HepG2 (cell line): ENCODE measurements around the gene NKAIN2. TPM values are rescaled to one million over a fixed set of nuclear protein-coding genes. Genes with fewer than 3 reads are reported as not detected.

Experiments used
- ATAC-seq: fragments of 200-7000 bp; cut with Tn5 transposase; 3 replicates; pipeline ENCODE4 v1.9.1; 2020; ENCODE audit warnings: mild to moderate bottlenecking, moderate library complexity
- BruUV-seq: library from RNA; stranded (reverse); fragments of 400-500 nt; replicated peaks from 2 replicates; lab custom pipeline; 2021; lab: Mats Ljungman, UMichigan
- CTCF ChIA-PET: fragments of 300-600 bp; formaldehyde crosslinking; extraction: SDS; loops from one replicate; lab custom pipeline; 2021; ENCODE audit warnings: low total read pairs, inconsistent platforms, low intra/inter-chr PET ratio; lab: Yijun Ruan, JAX
- POLR2A ChIA-PET: fragments of 350-600 bp; sonication (Branson Sonifier 250); formaldehyde crosslinking; loops from one replicate; lab custom pipeline; 2020; ENCODE audit warnings: antibody characterized with exemption, inconsistent platforms; lab: Yijun Ruan, JAX
- DNase-seq: peaks from one replicate; pipeline ENCODE4 v3.0.0-alpha.2; 2015; ENCODE audit warnings: low spot score
- FAIRE-seq: peaks from 3 replicates; lab custom pipeline; 2011; peaks lifted over from hg19 to GRCh38; lab: Jason Lieb, UNC
- H2AFZ ChIP-seq: one replicate; pipeline ENCODE4 v1.6.1; 2011; ENCODE audit warnings: low read length, inconsistent platforms
- H3K27ac ChIP-seq: fragments of 300-600 bp; 3 replicates; pipeline ENCODE4 v1.8.0; 2011; ENCODE audit warnings: mixed run types, mild to moderate bottlenecking, mixed read lengths, low read length, inconsistent platforms; ENCODE audit not compliant: insufficient read depth; ENCODE audit errors: extremely low read length
- H3K27me3 ChIP-seq, 2 experiments: fragments of 200-600 bp in 1 of 2; 2 replicates in 1 of 2; 3 replicates in 1 of 2; pipeline versions ENCODE4 v1.6.0 to v1.8.0; 2011; ENCODE audit warnings: low read length in 2 of 2, mild to moderate bottlenecking in 2 of 2, moderate library complexity in 2 of 2, inconsistent platforms in 1 of 2; ENCODE audit not compliant: insufficient read depth in 2 of 2, control insufficient read depth in 1 of 2
- H3K36me3 ChIP-seq, 2 experiments: fragments of 200-600 bp in 1 of 2; replicated peaks in 1 of 2; 2 replicates in 1 of 2; 3 replicates in 1 of 2; pipeline versions ENCODE4 v1.5.1 to v1.8.0; 2011; ENCODE audit warnings: low read length in 2 of 2, inconsistent platforms in 1 of 2; ENCODE audit not compliant: insufficient read depth in 2 of 2, control insufficient read depth in 1 of 2
- H3K4me1 ChIP-seq: 2 replicates; pipeline ENCODE4 v1.5.1; 2012; ENCODE audit warnings: low read length, inconsistent platforms; ENCODE audit not compliant: insufficient read depth
- H3K4me2 ChIP-seq: 2 replicates; pipeline ENCODE4 v1.6.0; 2011; ENCODE audit warnings: low read depth, low read length, inconsistent platforms
- H3K4me3 ChIP-seq, 3 experiments: fragments of 200-600 bp in 1 of 3; sonication (generic), shearing (Covaris generic) in 1 of 3; replicated peaks in 1 of 3; 2 replicates each; pipeline ENCODE4 v1.5.1; 2011 to 2016; ENCODE audit warnings: low read length in 3 of 3, inconsistent platforms in 2 of 3, low read depth in 2 of 3, mild to moderate bottlenecking in 2 of 3, control low read depth in 1 of 3, mixed read lengths in 1 of 3; ENCODE audit not compliant: insufficient read depth in 1 of 3
- H3K79me2 ChIP-seq: one replicate; pipeline ENCODE4 v1.6.1; 2011; ENCODE audit warnings: low read length, inconsistent platforms; ENCODE audit not compliant: insufficient read depth
- H3K9ac ChIP-seq: 2 replicates; pipeline ENCODE4 v1.6.0; 2011; ENCODE audit warnings: mild to moderate bottlenecking, low read depth, low read length, inconsistent platforms; ENCODE audit not compliant: insufficient read depth
- H3K9me3 ChIP-seq: 2 replicates; pipeline ENCODE4 v1.5.1; 2012; ENCODE audit warnings: mild to moderate bottlenecking, low read length
- H4K20me1 ChIP-seq: 2 replicates; pipeline ENCODE4 v1.6.0; 2011; ENCODE audit warnings: inconsistent platforms, mild to moderate bottlenecking, low read length, moderate library complexity; ENCODE audit not compliant: insufficient read depth
- FOXJ3 ChIP-seq: sonication (generic); formaldehyde crosslinking; IDR thresholded peaks from 2 replicates; pipeline ENCODE4 v1.4.0; 2020; ENCODE audit warnings: missing genetic modification reagents, mild to moderate bottlenecking, borderline replicate concordance
- HMGXB3 ChIP-seq: sonication (generic); formaldehyde crosslinking; IDR thresholded peaks from 2 replicates; pipeline ENCODE4 v1.4.0; 2020; ENCODE audit warnings: missing genetic modification reagents, borderline replicate concordance
- KDM2A ChIP-seq: sonication (generic); formaldehyde crosslinking; IDR thresholded peaks from 2 replicates; pipeline ENCODE4 v1.4.0; 2020; ENCODE audit warnings: low read depth, missing genetic modification reagents, borderline replicate concordance
- MAFK ChIP-seq, 2 experiments: IDR thresholded peaks in 1 of 2; conservative IDR thresholded peaks in 1 of 2; 2 replicates each; pipeline ENCODE4 v1.6.1; 2011; ENCODE audit warnings: improper control_type of control experiment in 2 of 2, low read length in 2 of 2
- NFE2L1 ChIP-seq: sonication (generic); formaldehyde crosslinking; IDR thresholded peaks from 2 replicates; pipeline ENCODE4 v1.4.0; 2020; ENCODE audit warnings: missing genetic modification reagents, mild to moderate bottlenecking, borderline replicate concordance
- ZBTB33 ChIP-seq: sonication (generic); formaldehyde crosslinking; IDR thresholded peaks from 2 replicates; pipeline ENCODE4 v1.4.0; 2020; ENCODE audit warnings: missing genetic modification reagents
- ZNF138 ChIP-seq: sonication (generic); formaldehyde crosslinking; IDR thresholded peaks from 2 replicates; pipeline ENCODE4 v1.5.0; 2020; ENCODE audit warnings: mild to moderate bottlenecking, low read depth, missing genetic modification reagents
- ZNF30 ChIP-seq: sonication (generic); formaldehyde crosslinking; IDR thresholded peaks from 2 replicates; pipeline ENCODE4 v1.5.0; 2020; ENCODE audit warnings: mild to moderate bottlenecking, missing genetic modification reagents
- ZNF317 ChIP-seq: sonication (generic); formaldehyde crosslinking; IDR thresholded peaks from 2 replicates; pipeline ENCODE4 v1.5.0; 2020; ENCODE audit warnings: mild to moderate bottlenecking, missing genetic modification reagents
- in situ Hi-C: cut with HindIII; loops from 2 replicates; pipeline ENCODE4 v1.10.0; 2017; ENCODE audit warnings: low pct_unique_long_range_greater_than_20kb; ENCODE audit not compliant: extremely low pct_ligation_motif_present
- intact Hi-C: fragments of 100-400 bp; cut with micrococcal nuclease; formaldehyde crosslinking; loops from one replicate; pipeline ENCODE4 v1.10.0; 2022; ENCODE audit not compliant: unreplicated experiment
- polyA plus RNA-seq, 8 experiments: library from polyadenylated mRNA; depleted of rRNA in 3 of 8; stranded (reverse) in 7 of 8; unstranded in 1 of 8; fragments of >200 nt; fragmentation: Illumina TruSeq in 4 of 8; extraction: Trizol in 4 of 8; gene quantifications; 2 replicates each; pipeline versions ENCODE4 v1.2.1 to v1.2.3, GENCODE V29; 2011 to 2016; ENCODE audit warnings: low read depth in 4 of 8, missing spikeins in 1 of 8, mixed read lengths in 1 of 8; ENCODE audit not compliant: insufficient read depth in 1 of 8
- total RNA-seq, 5 experiments: library from RNA; depleted of rRNA; stranded (reverse); fragments of >200 nt; fragmentation: Illumina TruSeq; extraction: Trizol; gene quantifications; 2 replicates each; pipeline ENCODE4 v1.2.3, GENCODE V29; 2016; ENCODE audit warnings: low read depth in 1 of 5

The NKAIN2 gene
- total and polyA plus RNA-seq, 2 of the 13 experiments (the other 11 are each of a cell fraction or from before 2014, with no cell fraction given): not detected

- POLR2A ChIA-PET: no interaction called here
- FAIRE-seq: no peak
These were observed 251.7 kb downstream of the NKAIN2 start for GRCh38 chr6:124055395-124055794.

More at GRCh38 chr6:124055395-124055794, 251.7 kb downstream of the NKAIN2 start:
- Histone ChIP-seq H3K4me1 (no peaks in the 10 kb centered on the region), H3K9ac (no peak overlapping the region), H2AFZ (no peak overlapping the region), H3K27me3 (no peaks in the 10 kb centered on the region), H4K20me1 (no peaks in the 10 kb centered on the region), H3K4me3 (no peak overlapping the region), H3K36me3 (no peaks in the 10 kb centered on the region), H3K4me2 (no peak overlapping the region)
- no peak for DNase-seq
- BruUV-seq: no TSS peak
- in situ Hi-C loops: no loop called here
- ATAC-seq: no peak
- CTCF ChIA-PET: no interaction called here
- TF ChIP-seq NFE2L1 (CRISPR knock-in tag) (no peak), ZNF30 (no peak), HMGXB3 (no peak), ZNF317 (CRISPR knock-in tag) (no peak), MAFK (conservative IDR thresholded peaks at IDR 0.05 in 1 of 2, IDR thresholded peaks at IDR 0.05 in 1 of 2; ENCODE audit: low read length in 2 of 2) (no peak), KDM2A (CRISPR knock-in tag) (no peak), ZNF138 (CRISPR knock-in tag) (no peak), ZBTB33 (CRISPR knock-in tag) (no peak), FOXJ3 (CRISPR knock-in tag) (no peak)
- TF ChIP-seq, all 625 proteins: peak for 0
- Histone ChIP-seq H3K27ac (no peak overlapping the region), H3K79me2 (no peaks in the 10 kb centered on the region), H3K9me3 (no peaks in the 10 kb centered on the region)
- intact Hi-C loops: no loop called here
